ENCODE measurements around the gene PLB1.

DNA sequence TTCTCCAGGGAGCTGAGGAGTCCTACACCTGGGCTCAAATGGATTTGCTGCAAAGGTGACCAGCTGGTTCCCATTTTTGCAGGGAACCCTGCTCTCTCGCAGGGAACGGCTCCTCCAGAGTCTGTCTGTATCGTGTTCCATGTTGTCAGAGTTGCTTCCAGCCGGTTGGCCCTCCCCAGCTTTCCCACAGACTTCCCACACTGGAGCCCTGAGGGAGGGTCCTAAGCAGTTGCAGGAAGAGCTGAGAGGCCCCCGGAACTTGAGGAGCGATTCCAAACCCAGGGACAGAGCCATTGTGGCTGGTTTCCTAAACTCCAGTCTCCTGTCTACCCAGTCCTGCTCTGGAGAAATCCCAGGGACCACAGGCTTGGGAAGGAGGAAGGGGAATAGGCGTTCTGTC, 134.1 kb downstream of the PLB1 start:
- TF ChIP-seq, protein P1, sequence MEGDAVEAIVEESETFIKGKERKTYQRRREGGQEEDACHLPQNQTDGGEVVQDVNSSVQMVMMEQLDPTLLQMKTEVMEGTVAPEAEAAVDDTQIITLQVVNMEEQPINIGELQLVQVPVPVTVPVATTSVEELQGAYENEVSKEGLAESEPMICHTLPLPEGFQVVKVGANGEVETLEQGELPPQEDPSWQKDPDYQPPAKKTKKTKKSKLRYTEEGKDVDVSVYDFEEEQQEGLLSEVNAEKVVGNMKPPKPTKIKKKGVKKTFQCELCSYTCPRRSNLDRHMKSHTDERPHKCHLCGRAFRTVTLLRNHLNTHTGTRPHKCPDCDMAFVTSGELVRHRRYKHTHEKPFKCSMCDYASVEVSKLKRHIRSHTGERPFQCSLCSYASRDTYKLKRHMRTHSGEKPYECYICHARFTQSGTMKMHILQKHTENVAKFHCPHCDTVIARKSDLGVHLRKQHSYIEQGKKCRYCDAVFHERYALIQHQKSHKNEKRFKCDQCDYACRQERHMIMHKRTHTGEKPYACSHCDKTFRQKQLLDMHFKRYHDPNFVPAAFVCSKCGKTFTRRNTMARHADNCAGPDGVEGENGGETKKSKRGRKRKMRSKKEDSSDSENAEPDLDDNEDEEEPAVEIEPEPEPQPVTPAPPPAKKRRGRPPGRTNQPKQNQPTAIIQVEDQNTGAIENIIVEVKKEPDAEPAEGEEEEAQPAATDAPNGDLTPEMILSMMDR (IDR thresholded peaks at IDR 0.05): no peak
- no peak for TF ChIP-seq POLR2AphosphoS5 (IDR thresholded peaks at IDR 0.05)
- no peak for TF ChIP-seq POLR2A (IDR thresholded peaks at IDR 0.05)
- no peak for TF ChIP-seq EP300 (IDR thresholded peaks at IDR 0.05)
